Gastroesophageal sphincter (tissue), 4 donors: ENCODE data around the gene COX7A2. TPM values are rescaled to one million over a fixed set of nuclear protein-coding genes. Genes with fewer than 3 reads are reported as not detected.

Experiments
- ATAC-seq: fragments of 150-250 bp; one replicate; pipeline ENCODE4 v1.9.1; 2016; ENCODE audit warnings: mild to moderate bottlenecking, moderate library complexity
- H3K27ac ChIP-seq, 4 donors: fragments of 200-600 bp; sonication (generic) in 3 of 4; 1 replicate in 3 of 4; 2 replicates in 1 of 4; pipeline ENCODE4 v1.5.1; 2016 to 2019
- H3K27me3 ChIP-seq: fragments of 200-600 bp; sonication (generic); one replicate; pipeline ENCODE4 v1.5.1; 2019
- H3K36me3 ChIP-seq, 2 donors: fragments of 200-600 bp; sonication (generic); one replicate each; pipeline ENCODE4 v1.5.1; 2019; ENCODE audit warnings: control low read depth in 1 of 2
- H3K4me1 ChIP-seq, 3 donors: fragments of 200-600 bp; sonication (generic); 1 replicate in 2 of 3; 2 replicates in 1 of 3; pipeline ENCODE4 v1.5.1; 2016 to 2019; ENCODE audit warnings: control low read depth in 2 of 3
- H3K4me3 ChIP-seq, 2 donors: fragments of 200-600 bp; sonication (generic); one replicate each; pipeline ENCODE4 v1.5.1; 2019; ENCODE audit warnings: mild to moderate bottlenecking in 1 of 2, moderate library complexity in 1 of 2
- H3K9me3 ChIP-seq, 3 donors: fragments of 200-600 bp; sonication (generic); one replicate each; pipeline ENCODE4 v1.5.1; 2017 to 2019; ENCODE audit warnings: control low read depth in 2 of 3
- CTCF ChIP-seq, 4 experiments: fragments of 200-600 bp in 2 of 4; fragments of 450-650 bp in 2 of 4; sonication (generic) in 1 of 4; IDR thresholded peaks; one replicate each; pipeline ENCODE4 v1.5.1; 2017 to 2019; ENCODE audit warnings: antibody characterized with exemption in 4 of 4, mild to moderate bottlenecking in 2 of 4, moderate library complexity in 2 of 4
- EP300 ChIP-seq: sonication (generic); formaldehyde crosslinking; IDR thresholded peaks from one replicate; pipeline ENCODE4 v1.6.1; 2017; ENCODE audit warnings: antibody characterized with exemption, mild to moderate bottlenecking
- POLR2A ChIP-seq, 2 donors: fragments of 450-650 bp; IDR thresholded peaks; one replicate each; pipeline ENCODE4 v1.6.1; 2017; ENCODE audit warnings: antibody characterized with exemption in 2 of 2, mild to moderate bottlenecking in 2 of 2, moderate library complexity in 1 of 2
- POLR2AphosphoS5 ChIP-seq: sonication (generic); formaldehyde crosslinking; IDR thresholded peaks from one replicate; pipeline ENCODE4 v1.6.1; 2017; ENCODE audit warnings: antibody characterized with exemption
- WGBS, 2 donors: methylation state at CpG; one replicate each; pipeline ENCODE4 v1.1.5; 2018; ENCODE audit warnings: low coverage in 1 of 2; 5-methylcytosine and 5-hydroxymethylcytosine counted together
- total RNA-seq, 4 donors: library from RNA; depleted of rRNA; stranded (reverse); fragments of >200 nt; gene quantifications; one replicate each; pipeline ENCODE4 v1.1.0, GENCODE V29; 2016

COX7A2 gene
- total RNA-seq, 4 donors from 2014 or later = 148 to 764 (median 376) TPM

GRCh38 chr6:75262716-75263400 lies 19.3 kb upstream of the COX7A2 start:
- peaks cover 0 to 19% (median 9%) of the 10 kb centered on the region in 3 donors for H3K4me1 ChIP-seq
- no peak for ATAC-seq
- H3K27ac ChIP-seq = no peak overlapping the region
- 75 to 79% methylated on average over 2 to 4 of the region's 4 CpGs for WGBS, 2 donors
- TF ChIP-seq POLR2A (IDR thresholded peaks at IDR 0.05) (no peak), POLR2AphosphoS5 (no peak), CTCF (IDR thresholded peaks at IDR 0.05) (no peak), EP300 (no peak)
- H3K4me3 ChIP-seq = no peak overlapping the region
- H3K36me3 ChIP-seq = peaks cover 4 to 69% of the 10 kb centered on the region in 2 donors
- no peaks in the 10 kb centered on the region for H3K9me3 ChIP-seq
- H3K27me3 ChIP-seq = no peaks in the 10 kb centered on the region

GRCh38 chr6:75261299-75261698 lies 17.7 kb upstream of the COX7A2 start:
- peaks cover 4 to 83% of the 10 kb centered on the region in 2 donors for H3K36me3 ChIP-seq
- WGBS, 2 donors = 100% methylated on average over 1 of the region's 1 CpG; no CpG with 5 or more reads in 1 of the 2 donors
- H3K27ac ChIP-seq = no peak overlapping the region
- no peak for TF ChIP-seq POLR2A (IDR thresholded peaks at IDR 0.05)
- TF ChIP-seq EP300 = no peak
- TF ChIP-seq POLR2AphosphoS5 = no peak
- no peak for TF ChIP-seq CTCF (IDR thresholded peaks at IDR 0.05)
- H3K4me1 ChIP-seq = peaks cover 0 to 3% (median 0%) of the 10 kb centered on the region in 3 donors
- no peaks in the 10 kb centered on the region for H3K27me3 ChIP-seq
- no peak overlapping the region for H3K4me3 ChIP-seq
- ATAC-seq = no peak
- no peaks in the 10 kb centered on the region for H3K9me3 ChIP-seq

GRCh38 chr6:75257343-75258087 lies 13.9 kb upstream of the COX7A2 start:
- H3K27ac ChIP-seq = no peak overlapping the region
- 89 to 100% methylated on average over 1 of the region's 1 CpG for WGBS, 2 donors
- H3K36me3 ChIP-seq = peaks cover 0 to 90% of the 10 kb centered on the region in 2 donors
- TF ChIP-seq CTCF (IDR thresholded peaks at IDR 0.05) = no peak
- no peak for TF ChIP-seq EP300
- no peak for TF ChIP-seq POLR2AphosphoS5
- TF ChIP-seq POLR2A (IDR thresholded peaks at IDR 0.05) = no peak
- no peaks in the 10 kb centered on the region for H3K9me3 ChIP-seq
- no peak for ATAC-seq
- H3K4me3 ChIP-seq = no peak overlapping the region
- no peaks in the 10 kb centered on the region for H3K4me1 ChIP-seq
- H3K27me3 ChIP-seq = no peaks in the 10 kb centered on the region

- Histone ChIP-seq H3K36me3 (peaks cover 0 to 33% of the 10 kb centered on the region in 2 donors), H3K27me3 (no peaks in the 10 kb centered on the region), H3K4me3 (no peak overlapping the region), H3K4me1 (no peaks in the 10 kb centered on the region), H3K27ac (no peak overlapping the region), H3K9me3 (no peaks in the 10 kb centered on the region)
- no peak for TF ChIP-seq POLR2AphosphoS5
- no peak for TF ChIP-seq EP300
- TF ChIP-seq POLR2A (IDR thresholded peaks at IDR 0.05) = no peak
- TF ChIP-seq CTCF (IDR thresholded peaks at IDR 0.05) = no peak
- no peak for ATAC-seq
- 90 to 93% methylated on average over 2 of the region's 2 CpGs for WGBS, 2 donors
Measured at GRCh38 chr6:75250552-75250951, 7.0 kb upstream of the COX7A2 start.
